Stimulated activated CD8-positive, alpha-beta memory T cell treated with anti-CD3 and anti-CD28 coated beads, Interleukin-12 subunit alpha, Interleukin-12 subunit beta, amount 100 ng/mL, for 24 hours (primary cell): ENCODE data around the gene LRRC58.
"Not testable (repeated sequence)": the region's sequence is repeated elsewhere in the genome, so short reads cannot be mapped to it uniquely, and the experiment has no call there.

Experiments
- DNase-seq: peaks from one replicate; pipeline ENCODE4 v3.0.0-alpha.2; 2020; ENCODE audit errors: extremely low read depth

Gene LRRC58

GRCh38 chr3:120339362-120339761 lies 9.8 kb downstream of the LRRC58 start:
- no peak for DNase-seq

GRCh38 chr3:120338517-120338916 lies 10.6 kb downstream of the LRRC58 start:
- no peak for DNase-seq

DNA sequence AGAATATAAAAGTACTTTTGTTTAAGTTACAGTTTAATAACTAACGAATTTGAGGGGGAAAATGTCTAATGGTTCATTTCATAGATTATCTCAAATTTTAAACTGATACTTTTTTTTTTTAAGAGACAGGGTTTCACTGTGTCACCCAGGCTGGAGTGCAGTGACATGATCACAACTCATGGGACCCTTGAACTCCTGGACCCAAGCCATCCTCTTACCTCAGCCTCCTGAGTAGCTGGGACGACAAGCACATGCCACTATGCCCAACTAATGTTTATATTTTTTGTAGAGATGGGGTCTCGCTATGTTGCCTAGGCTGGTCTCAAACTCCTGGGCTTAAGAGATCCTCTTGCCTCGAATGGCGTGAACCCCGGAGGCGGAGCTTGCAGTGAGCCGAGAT lies 16.5 kb downstream of the LRRC58 start:
- DNase-seq: no peak

- no peak for DNase-seq
Observed at GRCh38 chr3:120331076-120331475, 18.1 kb downstream of the LRRC58 start.

GRCh38 chr3:120326784-120327183 lies 22.4 kb downstream of the LRRC58 start:
- no peak for DNase-seq

- DNase-seq: no peak
Observed at GRCh38 chr3:120324190-120324589, 25.0 kb downstream of the LRRC58 start.

GRCh38 chr3:120323761-120324160 lies 25.4 kb downstream of the LRRC58 start:
- DNase-seq: not testable (repeated sequence)

DNA sequence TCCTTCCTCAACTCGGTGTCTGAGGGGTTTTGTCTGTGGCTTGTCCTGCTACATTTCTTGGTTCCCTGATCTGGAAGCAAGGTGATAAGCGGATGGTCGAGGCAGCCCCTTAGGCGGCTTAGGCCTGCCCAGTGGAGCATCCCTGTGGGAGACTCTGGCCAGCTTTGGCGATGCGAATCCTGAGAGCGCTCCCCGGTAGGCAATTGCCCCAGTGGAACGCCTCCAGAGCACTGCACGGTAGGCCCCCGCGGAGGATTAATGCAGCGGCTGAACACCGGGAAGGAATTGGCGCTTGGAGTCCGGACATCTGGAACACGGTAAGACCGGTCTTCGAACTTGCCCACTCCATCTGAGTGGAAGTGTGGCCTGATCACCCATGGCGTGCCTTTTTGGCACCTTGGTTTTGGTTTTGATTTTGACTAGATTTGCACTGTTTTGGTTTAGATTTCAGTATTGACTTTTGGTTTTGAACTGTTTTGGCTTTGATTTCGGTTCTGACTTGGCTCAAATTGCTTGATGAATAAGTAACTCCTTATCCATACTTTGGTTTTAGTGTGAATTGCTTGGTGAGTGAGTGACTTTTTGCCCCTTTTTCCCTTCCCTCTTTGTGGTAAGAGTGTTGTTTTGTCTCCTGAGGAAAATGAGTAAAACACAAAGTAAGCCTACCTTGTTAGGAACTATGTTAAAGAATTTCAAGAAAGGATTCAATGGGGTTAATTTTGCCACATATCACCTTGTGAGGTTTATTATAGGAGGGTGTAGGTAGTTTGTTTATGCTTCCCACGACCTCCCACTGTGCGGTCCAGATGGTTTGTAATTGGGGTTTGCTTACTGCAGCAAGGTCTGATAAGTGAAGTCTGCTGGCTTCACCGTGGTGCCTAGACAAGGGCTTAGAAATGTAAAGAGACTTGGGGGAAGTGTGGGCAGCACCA lies 37.0 kb downstream of the LRRC58 start:
- DNase-seq: no peak

GRCh38 chr3:120306519-120307455 lies 42.4 kb downstream of the LRRC58 start:
- DNase-seq: no peak

- DNase-seq: no peak
Observed at GRCh38 chr3:120304616-120305015, 44.5 kb downstream of the LRRC58 start.

GRCh38 chr3:120302361-120302760 lies 46.8 kb downstream of the LRRC58 start:
- DNase-seq: no peak

GRCh38 chr3:120300971-120301370 lies 48.2 kb downstream of the LRRC58 start:
- DNase-seq: no peak

- DNase-seq: no peak
Observed at GRCh38 chr3:120299403-120299802, 49.8 kb downstream of the LRRC58 start.

DNA sequence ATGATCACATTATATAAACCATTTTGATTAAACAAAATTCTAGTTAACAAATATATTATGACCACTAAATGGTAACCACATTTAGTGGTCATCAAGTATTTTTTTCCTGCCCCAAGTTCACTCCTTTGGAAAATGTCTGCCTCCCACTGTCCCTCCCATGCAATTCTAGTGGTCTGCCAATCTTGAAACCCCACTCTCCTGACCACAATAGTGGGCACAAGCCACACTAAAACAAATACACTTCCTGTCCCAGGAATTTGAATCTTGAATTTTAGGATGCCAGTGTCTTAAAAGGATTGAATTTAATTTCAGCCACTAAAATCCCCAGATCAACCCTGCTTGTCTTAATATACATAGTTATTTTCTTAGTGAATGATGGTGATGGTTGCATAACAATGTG lies 50.2 kb downstream of the LRRC58 start:
- DNase-seq: no peak

- DNase-seq: not testable (repeated sequence)
Observed at GRCh38 chr3:120291552-120291951, 57.6 kb downstream of the LRRC58 start.

DNA sequence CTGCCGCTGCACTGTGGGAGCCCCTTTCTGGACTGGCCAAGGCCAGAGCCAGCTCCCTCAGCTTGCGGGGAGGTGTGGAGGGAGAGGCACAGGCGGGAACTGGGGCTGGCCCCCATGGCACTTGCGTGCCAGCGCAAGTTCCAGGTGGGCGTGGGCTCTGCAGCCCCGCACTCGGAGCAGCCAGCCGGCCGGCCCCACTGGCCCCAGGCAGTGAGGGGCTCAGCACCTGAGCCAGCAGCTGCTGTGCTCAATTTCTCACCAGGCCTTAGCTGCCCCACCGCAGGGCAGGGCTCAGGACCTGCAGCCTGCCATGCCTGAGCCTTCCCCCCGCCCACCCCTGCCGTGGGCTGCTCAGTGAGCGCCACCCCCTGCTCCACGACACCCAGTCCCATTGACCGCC lies 59.5 kb downstream of the LRRC58 start:
- no peak for DNase-seq

- no peak for DNase-seq
Observed at GRCh38 chr3:120286465-120286864, 62.7 kb downstream of the LRRC58 start.

GRCh38 chr3:120285508-120285841 lies 63.7 kb downstream of the LRRC58 start:
- no peak for DNase-seq

DNA sequence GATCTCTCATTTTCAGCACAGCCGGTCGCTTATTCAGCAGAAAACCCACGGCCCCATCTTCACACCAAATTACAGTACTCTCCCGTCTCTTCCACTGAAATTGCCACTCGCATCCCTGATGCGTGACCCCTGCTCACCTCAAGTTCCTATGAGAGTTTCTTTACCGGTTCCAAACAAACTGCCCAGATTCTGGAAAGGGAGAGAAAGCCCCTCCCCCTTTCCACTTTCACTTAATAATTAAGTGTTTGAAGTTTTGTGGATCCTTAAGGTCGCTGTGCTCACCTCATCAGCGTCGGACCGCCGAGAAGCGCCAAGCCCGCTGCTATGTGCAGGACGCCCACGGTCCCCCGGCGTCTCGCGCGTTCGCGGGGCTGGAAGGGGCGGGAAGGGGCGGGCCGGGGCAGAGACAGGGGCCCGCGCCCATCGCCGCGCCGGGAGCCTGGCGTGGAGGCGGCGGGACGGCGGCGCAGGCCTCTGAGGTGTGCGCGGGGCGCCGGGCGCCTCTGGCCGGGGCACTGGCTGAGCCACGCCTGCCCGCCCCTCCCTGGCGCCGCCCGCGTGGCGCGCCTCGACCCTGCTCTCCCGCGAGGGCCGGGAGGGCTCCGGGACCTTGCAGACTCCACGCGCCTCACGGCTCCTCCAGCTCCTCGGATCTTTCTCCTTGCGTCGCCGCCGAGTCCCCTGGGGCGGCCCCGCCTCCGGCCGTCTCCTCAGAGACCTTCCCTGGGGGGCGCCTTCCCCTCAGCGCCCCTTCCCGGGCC lies 64.2 kb downstream of the LRRC58 start, which contains the start of gene GPR156:
GPR156 (minus strand) TSS at position 476 of the 761 bp plus-strand sequence. CDS start 41,124 bp downstream, outside the sequence.
- DNase-seq: no peak

DNA sequence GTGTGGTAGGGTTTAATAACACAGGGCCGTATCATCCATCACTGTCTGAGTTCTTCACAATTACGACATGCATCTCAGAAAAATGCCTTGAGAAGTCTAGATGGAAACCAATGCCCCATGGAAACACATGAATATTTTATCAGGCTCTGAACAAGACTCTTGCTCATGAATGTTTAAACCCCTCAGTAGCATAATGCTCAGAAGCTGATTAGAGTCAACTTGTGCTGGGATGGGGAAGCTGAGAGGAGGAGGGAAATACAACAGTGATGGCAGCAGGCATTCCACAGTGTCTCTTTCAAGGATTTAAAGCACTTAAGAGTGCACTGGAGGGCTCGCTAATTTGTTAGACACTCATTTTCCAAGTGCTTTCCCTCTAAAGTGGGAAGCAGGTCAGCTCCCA lies 67.9 kb downstream of the LRRC58 start:
- DNase-seq: no peak

DNA sequence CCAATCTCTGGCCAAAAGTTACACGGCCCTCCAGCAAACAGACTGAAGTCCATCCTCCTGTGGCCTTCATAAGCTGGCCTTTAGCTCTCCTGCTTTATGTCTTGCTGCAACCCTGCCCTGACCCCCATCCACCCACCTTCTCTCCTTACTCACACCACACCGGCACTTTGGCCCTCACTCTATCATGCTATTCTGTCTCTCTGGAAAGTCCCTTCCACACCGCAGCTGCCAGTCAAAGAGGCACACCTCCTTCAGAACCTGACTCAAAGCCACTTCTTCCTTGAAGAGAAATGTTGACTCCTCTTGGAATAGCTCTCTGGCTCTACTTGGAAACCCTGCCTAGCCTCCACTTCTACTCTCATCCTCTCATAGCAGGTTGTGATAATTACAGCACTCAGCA lies 68.6 kb downstream of the LRRC58 start:
- DNase-seq: no peak

DNA sequence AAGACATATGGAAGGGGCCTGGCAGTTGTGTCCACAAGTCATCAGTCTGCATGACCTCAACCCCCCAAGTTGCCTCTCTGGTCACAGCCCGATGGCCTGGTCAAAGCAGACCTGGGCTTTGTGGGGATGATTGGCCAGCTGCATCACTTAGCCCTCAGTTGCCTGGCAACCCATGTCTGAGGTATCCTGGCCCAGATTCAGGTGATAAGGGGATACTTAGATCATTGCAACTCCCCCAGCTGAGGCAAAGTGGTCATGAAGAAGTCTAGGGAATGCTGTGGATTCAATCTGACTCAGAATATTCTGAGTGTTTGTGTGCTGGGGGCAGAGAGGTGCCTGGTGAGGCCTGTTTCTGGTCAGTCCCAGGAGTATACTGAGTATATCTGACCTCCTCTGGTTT lies 69.1 kb downstream of the LRRC58 start:
- DNase-seq: no peak
